Right atrium auricular region (tissue), 2 donors: ENCODE data around the gene SYT5. TPM values are rescaled to one million over a fixed set of nuclear protein-coding genes. Genes with fewer than 3 reads are reported as not detected.
"Not testable (repeated sequence)": the region's sequence is repeated elsewhere in the genome, so short reads cannot be mapped to it uniquely, and the experiment has no call there.

Source experiments
- DNase-seq: peaks from one replicate; pipeline ENCODE4 v3.0.0-alpha.2; 2019; ENCODE audit warnings: low spot score
- H3K27ac ChIP-seq, 2 donors: fragments of 200-600 bp; sonication (generic); 1 replicate in 1 of 2; 2 replicates in 1 of 2; pipeline ENCODE4 v1.5.1; 2016 to 2019
- H3K27me3 ChIP-seq, 2 donors: fragments of 200-600 bp; sonication (generic); one replicate each; pipeline versions ENCODE4 v1.5.1 to v1.6.0; 2017 to 2019
- H3K36me3 ChIP-seq: fragments of 200-600 bp; sonication (generic); one replicate; pipeline ENCODE4 v1.5.1; 2016
- H3K4me1 ChIP-seq, 2 donors: fragments of 200-600 bp; sonication (generic); one replicate each; pipeline versions ENCODE4 v1.5.1 to v1.6.0; 2017 to 2019
- H3K4me3 ChIP-seq, 2 donors: fragments of 200-600 bp; sonication (generic); 1 replicate in 1 of 2; 2 replicates in 1 of 2; pipeline ENCODE4 v1.5.1; 2017 to 2019; ENCODE audit warnings: mild to moderate bottlenecking in 1 of 2, moderate library complexity in 1 of 2
- H3K9me3 ChIP-seq, 2 donors: fragments of 200-600 bp; sonication (generic); one replicate each; pipeline ENCODE4 v1.5.1; 2019
- CTCF ChIP-seq, 2 donors: fragments of 200-600 bp; sonication (generic); IDR thresholded peaks; one replicate each; pipeline ENCODE4 v1.5.1; 2019; ENCODE audit warnings: antibody characterized with exemption in 2 of 2
- total RNA-seq, 2 donors: library from RNA; depleted of rRNA; stranded (reverse); fragments of >200 nt; gene quantifications; one replicate each; pipeline ENCODE4 v1.1.0, GENCODE V29; 2016

Gene SYT5
- total RNA-seq, 2 donors from 2014 or later, result 0.08 TPM; not detected in 1

DNA sequence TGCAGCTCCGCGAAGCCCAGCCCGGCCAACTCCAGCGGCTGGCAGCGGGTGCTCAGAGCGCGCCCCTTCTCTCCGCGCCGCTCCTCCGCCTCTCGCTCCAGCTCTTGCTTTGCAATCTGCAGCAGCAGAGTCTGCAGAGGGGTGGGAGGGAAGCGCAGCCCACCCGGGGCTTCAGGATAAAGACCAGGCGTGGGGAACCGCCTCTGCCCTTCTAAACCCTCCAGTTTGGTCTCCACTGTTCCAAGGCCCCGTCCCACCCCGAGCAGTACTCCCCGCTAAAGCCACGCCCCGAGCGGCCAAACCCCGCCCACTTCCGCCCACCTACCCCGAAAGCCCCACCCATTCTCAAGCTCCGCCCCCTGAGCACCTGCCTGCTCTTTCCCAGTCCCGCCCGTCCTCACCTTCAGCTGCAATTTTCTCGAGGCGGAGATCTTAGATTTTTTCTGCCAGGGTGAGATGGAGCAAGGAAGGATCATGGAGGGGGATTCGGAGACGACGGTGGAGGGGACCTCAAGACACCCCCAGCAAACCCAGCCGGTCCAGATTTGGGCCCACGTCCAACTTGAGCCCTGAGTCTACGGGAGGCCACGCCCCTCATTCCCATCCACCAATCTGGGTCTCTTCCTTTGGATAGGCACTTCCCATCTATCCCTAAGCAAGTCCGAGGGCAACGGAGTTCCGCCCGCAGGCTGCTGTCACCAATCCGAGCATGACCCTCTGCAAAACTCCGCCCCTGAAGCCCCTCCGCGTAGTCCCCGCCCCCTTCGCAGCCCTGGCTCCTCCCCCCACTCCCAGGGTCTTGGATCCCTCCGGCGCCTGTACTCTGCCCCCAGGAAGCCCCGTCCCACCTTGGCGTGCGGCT lies 23.7 kb downstream of the SYT5 start:
- Histone ChIP-seq H3K4me1 (peaks cover 0 to 80% of the 10 kb centered on the region in 2 donors), H3K27me3 (no peaks in the 10 kb centered on the region), H3K4me3 (peak overlapping the region; percentile 64), H3K9me3 (no peaks in the 10 kb centered on the region), H3K27ac (peak overlapping the region; percentile 87 to 96), H3K36me3 (peaks cover 34% of the 10 kb centered on the region)
- DNase-seq, result peak; percentile 63
- no peak for TF ChIP-seq CTCF (IDR thresholded peaks at IDR 0.05)

DNA sequence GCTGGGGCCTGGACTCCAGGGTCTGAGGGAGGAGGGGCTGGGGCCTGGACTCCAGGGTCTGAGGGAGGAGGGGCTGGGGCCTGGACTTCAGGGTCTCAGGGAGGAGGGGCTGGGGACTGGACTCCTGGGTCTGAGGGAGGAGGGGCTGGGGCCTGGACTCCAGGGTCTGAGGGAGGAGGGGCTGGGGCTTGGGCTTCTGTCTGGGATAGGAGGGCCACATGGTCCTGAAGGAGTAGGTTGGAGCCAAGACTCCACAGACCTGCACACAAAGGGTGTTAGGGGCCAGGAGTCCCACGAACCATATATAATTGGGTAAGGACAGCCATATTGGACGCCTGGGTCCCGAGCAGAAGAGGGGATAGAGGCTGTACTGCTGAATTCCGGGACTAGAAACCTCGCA lies 24.3 kb downstream of the SYT5 start:
- Histone ChIP-seq H3K4me1 (peaks cover 0 to 79% of the 10 kb centered on the region in 2 donors), H3K4me3 (peak overlapping the region; percentile 64), H3K27ac (peak overlapping the region in 1 of 2 donors; percentile 18), H3K36me3 (peaks cover 41% of the 10 kb centered on the region)
- not testable (repeated sequence) for H3K27me3 ChIP-seq, DNase-seq, H3K9me3 ChIP-seq

DNA sequence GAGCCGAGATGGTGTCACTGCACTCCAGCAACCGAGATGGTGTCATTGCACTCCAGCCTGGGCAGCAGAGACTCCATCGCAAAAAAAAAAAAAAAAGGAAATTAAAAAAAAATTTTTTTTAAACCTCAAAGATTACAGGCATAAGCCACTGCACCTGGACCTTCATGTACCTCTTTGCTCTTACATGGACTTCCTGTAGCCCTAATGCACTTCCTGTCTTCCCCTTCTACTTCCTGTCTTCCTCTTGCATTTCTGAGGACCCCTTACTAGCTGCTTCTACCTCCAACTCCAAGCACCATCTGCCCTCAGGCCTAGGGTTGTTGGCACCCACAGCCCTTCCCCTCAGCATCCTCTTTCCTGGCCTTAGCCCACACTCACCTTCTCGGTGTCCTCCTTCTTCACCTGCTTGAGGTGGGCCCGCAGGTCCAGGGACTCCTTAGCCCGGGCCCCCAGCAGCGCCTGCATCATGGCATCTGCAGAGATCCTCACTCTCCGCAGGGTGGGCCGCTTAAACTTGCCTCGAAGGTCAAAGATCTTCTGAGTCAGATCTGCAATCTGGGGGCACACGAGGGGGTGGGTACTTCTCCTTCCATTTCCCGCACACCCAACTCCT lies 26.3 kb downstream of the SYT5 start:
- Histone ChIP-seq H3K9me3 (no peaks in the 10 kb centered on the region), H3K36me3 (peaks cover 45% of the 10 kb centered on the region), H3K4me3 (peak overlapping the region in 1 of 2 donors; percentile 64), H3K27me3 (no peaks in the 10 kb centered on the region), H3K27ac (no peak overlapping the region), H3K4me1 (peaks cover 0 to 68% of the 10 kb centered on the region in 2 donors)
- DNase-seq, result no peak
- no peak for TF ChIP-seq CTCF (IDR thresholded peaks at IDR 0.05)

GRCh38 chr19:55152017-55152416 lies 28.1 kb downstream of the SYT5 start:
- no peak overlapping the region for H3K27ac ChIP-seq
- no peak for TF ChIP-seq CTCF (IDR thresholded peaks at IDR 0.05)
- H3K4me1 ChIP-seq, result peaks cover 0 to 60% of the 10 kb centered on the region in 2 donors
- no peaks in the 10 kb centered on the region for H3K27me3 ChIP-seq
- no peak overlapping the region for H3K4me3 ChIP-seq
- H3K36me3 ChIP-seq, result peaks cover 45% of the 10 kb centered on the region
- DNase-seq, result no peak
- H3K9me3 ChIP-seq, result no peaks in the 10 kb centered on the region

DNA sequence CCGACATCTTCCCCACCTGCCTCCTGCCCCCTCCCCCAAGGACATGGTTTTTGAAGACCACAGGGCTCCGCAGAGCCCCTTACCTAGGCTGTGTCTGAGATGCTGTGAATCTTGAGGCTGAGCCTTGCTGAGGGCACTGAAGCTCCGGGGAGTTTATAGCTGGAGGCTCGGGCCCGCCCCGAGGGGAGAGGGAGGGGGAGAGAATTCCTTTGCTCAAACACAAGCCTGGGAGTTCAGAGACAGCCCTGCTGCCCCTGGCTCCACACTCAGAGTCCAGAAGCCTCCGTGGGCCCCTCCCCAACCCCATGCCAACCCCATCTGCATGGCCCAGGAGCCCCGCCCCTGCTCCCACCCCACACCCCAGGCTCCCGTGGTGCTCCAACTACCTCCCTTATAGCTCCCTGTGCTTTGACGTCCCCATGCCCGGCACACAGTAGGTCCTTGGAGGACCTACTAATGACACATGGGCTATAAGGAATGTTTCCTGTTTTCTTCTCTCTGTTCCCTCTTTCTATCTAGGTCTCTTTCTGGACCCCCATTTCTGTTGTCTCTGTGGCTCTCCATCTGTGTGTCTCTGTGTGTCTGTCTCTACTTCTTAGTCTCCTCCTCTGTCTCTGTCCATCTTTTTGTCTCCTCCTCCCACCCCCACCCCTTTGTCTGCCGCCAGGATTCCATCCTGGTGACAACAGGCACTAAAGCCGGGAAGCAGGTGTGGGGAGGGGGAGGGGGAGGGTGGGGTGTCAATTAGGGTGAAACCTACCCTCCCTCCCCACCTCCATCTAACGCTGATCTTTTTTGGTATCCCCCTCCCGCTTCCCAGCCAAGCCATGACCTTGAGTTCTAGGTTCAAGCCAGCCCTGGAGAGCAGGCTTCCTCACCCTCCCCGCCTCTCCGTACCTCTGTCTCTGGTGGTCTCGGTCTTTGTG lies 30.7 kb downstream of the SYT5 start, which contains the start of gene TNNT1:
Gene TNNT1, minus strand, starts transcription at position 129 of the 926 bp plus-strand sequence. CDS start 2,049 bp downstream, outside the sequence.
- peaks cover 34% of the 10 kb centered on the region for H3K36me3 ChIP-seq
- H3K9me3 ChIP-seq, result no peaks in the 10 kb centered on the region
- peaks cover 4 to 12% of the 10 kb centered on the region in 2 donors for H3K27me3 ChIP-seq
- H3K4me3 ChIP-seq, result no peak within 1 kb of the TSS
- peak within 1 kb of the TSS; percentile 48 to 77 for H3K27ac ChIP-seq
- peaks cover 0 to 55% of the 10 kb centered on the region in 2 donors for H3K4me1 ChIP-seq
- no peak for DNase-seq
- TF ChIP-seq CTCF (IDR thresholded peaks at IDR 0.05), result no peak
